ENCODE measurements around the gene PRR7.

PRR7 gene

DNA sequence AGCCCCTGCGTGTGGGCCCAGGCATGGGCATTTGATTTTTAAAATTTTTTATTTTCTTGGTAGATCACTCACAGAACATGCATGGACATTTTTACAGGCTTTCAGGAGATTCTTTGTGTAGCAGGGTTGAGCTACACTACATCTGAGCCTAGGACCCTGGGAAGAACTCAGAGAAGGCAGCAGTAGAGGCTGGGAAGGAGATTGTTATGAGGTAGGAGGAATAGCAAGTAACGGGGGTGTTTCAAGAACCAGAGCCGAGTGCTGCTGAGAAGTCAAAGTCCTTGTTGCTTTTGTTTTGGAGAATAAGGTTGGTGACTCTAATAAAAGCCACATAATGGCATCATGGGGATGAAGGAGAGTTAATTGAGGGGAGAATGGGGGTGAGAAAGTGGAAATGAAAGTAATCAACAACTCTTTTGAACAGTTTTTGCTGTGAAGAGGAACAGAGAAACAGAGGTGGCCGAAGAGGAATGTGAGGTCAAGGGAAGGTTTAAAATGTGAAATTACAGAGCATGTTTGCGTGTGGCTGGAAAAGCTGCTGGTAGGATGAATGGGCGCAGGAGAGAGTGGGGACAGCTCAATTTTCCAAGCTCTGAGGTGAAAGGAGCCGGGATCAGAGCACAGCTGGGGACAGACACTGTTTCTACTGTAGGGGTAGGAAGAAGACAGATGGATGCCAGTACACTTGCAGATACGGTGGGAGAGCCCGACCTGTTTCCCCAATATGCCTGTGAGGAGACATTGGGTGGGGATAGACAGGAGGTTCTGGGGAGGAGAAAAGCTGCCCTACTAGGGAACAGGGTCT lies 55.5 kb downstream of the PRR7 start:
- no peak for DNase-seq

DNA sequence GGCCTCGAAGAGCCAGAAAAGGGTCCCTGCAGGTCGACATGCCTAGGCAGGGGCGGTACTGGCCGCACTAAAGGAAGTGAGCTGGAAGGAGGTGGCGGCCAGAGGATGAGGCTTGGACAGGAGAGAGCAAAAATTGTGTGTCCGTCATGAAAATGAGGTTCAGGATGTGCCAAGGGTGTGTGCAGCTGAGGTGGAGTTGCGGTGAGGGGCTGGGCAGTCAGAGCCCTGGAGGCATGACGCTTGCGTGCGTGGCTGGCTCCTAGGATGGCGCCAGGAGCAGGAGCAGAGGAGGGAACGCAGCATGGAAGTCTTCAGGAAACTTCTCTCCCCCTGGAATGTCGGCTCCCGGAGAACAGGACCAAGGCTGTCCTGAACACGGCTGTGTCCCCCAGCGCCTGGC lies 56.3 kb downstream of the PRR7 start:
- DNase-seq, result no peak

DNA sequence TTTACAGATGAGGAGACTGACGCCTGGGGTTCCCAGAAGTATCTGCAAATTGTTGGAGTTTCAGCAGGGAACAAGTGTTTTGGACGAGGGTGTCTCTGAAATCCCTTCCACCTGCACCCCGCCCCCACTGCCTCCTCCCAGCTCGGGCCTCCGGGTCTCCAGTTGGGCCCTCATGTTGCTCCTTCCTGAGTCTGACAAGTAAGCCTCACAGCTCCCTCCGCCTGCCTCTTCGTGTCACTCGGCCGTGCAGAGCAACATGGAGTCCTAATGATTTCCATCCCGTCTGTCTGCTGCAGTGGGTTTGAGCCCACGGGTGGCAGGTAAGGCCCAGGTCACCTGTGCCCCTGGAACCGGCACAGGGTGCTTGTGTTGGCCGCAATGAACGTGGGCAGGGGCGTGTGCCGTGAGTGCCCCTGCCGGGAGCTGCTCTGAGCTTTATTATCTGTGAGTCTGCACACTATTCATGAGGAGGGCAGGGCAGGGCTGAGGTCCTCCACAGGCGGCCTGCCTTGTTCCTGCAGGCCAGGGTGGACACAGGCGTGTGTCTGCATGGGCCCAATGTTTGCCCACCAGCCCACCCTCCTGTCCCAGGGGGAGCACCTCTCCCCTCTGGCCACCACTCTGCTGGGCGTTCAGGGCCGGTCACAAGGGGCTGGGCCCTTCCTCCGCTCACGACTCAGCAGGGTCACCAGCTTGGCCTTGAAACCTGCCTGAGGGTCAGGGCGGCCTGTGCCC lies 56.9 kb downstream of the PRR7 start:
- DNase-seq, result no peak

DNA sequence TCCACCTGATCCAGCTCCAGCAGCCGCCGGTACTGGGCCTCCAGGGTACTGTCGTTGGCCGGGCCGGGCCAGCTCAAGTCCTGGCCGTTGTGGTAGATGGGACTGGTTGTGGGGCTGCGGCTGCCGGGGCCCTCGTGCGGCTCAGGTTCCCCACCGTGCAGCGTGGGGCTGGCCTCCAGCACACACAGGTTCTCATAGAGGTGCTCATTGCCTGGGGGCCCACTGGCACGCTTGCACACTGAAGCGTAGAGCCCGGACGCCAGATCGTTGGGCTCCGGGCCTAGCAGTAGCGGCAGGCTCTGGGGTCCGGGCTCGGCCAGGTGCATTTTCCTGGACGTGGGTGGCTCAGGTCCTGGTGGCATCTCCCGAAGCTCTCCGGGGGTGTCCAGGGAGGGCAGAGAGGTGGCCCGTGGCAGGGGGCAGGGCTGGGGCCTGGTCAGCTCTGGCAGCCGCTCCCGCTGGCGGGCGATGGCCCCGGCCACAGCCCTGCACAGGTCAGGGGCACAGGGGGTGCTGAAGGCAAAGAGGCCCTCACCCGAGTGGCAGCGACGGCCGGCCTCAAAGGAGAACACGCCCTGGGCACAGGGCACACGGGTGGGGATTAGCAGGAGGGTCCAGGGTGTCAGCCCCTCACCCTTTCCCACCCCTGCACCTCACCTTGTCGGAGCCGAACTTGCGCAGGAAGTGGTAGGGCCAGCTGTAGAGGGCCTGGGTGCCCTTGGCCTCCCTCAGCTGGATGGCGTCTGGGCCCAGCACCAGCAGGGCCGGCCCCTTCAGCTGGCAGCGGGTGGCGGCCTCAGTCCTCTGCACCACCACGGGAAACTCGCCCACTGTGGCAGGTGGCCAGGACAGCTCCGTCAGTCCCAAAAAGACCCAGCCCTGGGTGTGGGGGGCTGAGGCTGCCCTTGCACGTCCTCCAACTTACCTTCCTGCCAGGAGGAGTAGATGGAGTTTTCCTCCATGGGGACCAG lies 57.8 kb downstream of the PRR7 start:
- DNase-seq, result no peak

DNA sequence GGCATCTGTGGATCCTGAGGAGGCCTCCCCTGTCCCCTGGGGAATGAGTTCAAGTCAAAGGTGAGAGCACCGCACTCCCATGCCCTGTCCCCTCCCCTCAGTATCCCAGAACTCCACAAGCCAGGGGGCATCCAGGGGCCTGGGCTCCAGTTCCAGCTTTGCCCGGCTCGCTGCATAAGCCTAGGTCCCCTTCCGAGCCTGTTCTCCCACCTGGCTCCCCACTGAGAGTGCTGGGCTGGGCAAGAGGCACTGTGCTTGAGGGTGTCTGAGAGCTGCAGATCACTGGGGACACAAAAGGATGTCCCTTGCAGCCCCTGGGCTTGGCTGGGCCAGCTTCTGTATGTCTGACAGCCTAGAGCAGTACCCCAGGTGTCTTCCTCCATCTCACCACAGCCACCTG lies 58.5 kb downstream of the PRR7 start:
- DNase-seq, result no peak

All from SW 1271 (cell line).